T-helper 2 cell (primary cell): ENCODE measurements around the gene CLASP2.
A peak's percentile ranks its signal among the peaks of the same experiment; 100 is the strongest.
"Not testable (repeated sequence)": the region's sequence is repeated elsewhere in the genome, so short reads cannot be mapped to it uniquely, and the experiment has no call there.

Experiments
- DNase-seq, 5 experiments: peaks; one replicate each; pipeline versions ENCODE4 v3.0.0 to v3.0.0-alpha.2; 2012 to 2022
- total RNA-seq, 2 donors: gene quantifications; one replicate each; lab custom pipeline; 2026; lab: John Stamatoyannopoulos, UW

CLASP2 gene
- 77.9 to 81.4 reads per million in 2 donors for total RNA-seq

GRCh38 chr3:33717866-33718594, at the start of gene CLASP2:
Gene CLASP2, minus strand, starts transcription at chr3:33718254. Its CDS starts 252 bp downstream, at chr3:33718002.
- DNase-seq, result peak; percentile 64 to 92 (median 78)

GRCh38 chr3:33758864-33759263, 40.8 kb upstream of the CLASP2 start:
- no peak for DNase-seq

DNA sequence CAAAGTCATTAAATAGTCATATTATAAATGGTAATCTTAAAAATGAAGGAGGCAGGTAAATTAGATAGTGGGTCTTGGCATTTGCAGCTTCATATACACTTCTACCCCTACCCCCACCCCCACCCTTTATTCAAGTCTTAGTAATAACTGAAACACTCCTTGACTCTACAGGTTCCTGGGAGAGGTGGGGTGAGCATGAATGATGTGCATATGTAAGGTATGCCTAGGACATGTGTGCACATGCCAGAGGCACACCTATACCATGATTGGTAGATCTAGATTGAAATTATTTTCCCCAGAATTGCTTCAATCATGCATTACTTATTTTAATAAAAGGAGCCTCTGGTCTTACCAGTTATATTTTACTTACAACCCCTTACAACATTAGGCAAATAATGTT, 40.2 kb upstream of the CLASP2 start:
- DNase-seq, result no peak

GRCh38 chr3:33754391-33754790, 36.3 kb upstream of the CLASP2 start:
- not testable (repeated sequence) for DNase-seq

DNA sequence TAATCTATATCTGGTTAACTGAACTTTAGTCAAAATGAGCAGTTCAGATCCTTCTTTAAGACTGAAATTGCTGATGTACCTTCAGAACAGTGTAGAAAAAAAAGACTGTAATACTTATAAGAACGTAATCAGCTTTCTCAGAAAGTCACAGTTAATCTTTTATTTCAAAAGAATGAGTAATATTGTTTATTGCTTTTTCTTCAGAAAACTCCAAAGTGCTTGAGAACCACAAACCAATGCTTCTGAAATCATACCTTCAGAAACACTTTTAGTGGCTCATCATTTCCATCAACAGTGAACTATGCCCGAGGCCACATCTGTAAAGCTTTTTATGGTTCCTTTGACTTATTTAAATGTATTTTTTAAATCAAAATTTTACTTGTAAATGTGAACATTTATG, 33.3 kb upstream of the CLASP2 start:
- peak in 1 of 5 experiments; percentile 78 for DNase-seq

DNA sequence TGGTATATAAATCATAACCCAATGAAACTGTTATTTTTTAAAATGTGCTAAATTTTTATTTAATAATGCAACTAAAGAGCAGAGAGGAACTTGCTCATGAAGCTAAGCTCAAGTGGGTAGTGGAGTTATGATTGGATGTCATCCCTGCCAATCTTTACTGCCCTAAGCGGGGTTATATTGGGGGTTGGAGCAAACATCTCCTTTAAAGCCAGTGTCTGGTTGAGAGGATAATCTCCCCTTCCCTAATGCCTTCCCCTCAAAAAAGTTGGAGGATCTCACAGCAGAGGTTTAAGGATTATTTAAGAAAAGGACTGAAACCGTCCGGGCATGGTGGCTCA, 32.1 kb upstream of the CLASP2 start:
- DNase-seq, result peak in 1 of 5 experiments; percentile 57

GRCh38 chr3:33749546-33750210, 31.6 kb upstream of the CLASP2 start:
- peak in 1 of 5 experiments; percentile 39 for DNase-seq

DNA sequence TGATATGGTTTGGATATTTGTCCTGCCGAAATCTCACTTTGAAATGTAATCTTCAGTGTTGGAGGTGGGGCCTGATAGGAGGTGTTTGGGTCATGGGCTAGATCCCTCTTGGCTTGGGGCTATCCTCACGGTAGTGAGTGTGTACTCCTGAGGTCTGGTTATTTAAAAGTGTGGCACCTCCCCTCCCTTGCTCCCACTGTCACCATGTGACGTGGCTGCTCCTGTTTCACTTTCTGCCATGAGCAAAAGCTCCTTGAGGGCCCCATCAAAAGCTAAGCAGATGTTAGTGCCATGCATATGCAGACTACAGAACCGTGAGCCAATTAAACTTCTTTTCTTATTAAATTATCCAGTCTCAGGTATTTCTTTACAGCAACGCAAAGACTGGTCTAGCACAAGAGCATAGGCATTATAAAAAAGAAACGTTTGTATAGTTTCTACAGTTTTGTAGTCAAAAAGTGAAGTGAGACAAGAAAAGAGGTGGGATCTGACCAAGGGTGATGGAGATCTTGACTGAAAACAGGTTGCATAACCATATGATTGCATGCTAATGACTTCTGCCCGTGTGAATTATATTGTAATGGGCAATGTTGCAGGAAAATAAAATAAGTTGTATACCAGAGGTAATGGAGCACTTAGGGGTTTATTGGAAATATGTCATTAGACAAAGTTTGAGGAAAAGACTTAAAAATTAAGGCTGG, 28.5 kb upstream of the CLASP2 start:
- DNase-seq, result peak in 1 of 5 experiments; percentile 61

- no peak for DNase-seq
Observed at GRCh38 chr3:33737146-33737545, 19.1 kb upstream of the CLASP2 start.

GRCh38 chr3:33732394-33732793, 14.3 kb upstream of the CLASP2 start:
- no peak for DNase-seq

DNA sequence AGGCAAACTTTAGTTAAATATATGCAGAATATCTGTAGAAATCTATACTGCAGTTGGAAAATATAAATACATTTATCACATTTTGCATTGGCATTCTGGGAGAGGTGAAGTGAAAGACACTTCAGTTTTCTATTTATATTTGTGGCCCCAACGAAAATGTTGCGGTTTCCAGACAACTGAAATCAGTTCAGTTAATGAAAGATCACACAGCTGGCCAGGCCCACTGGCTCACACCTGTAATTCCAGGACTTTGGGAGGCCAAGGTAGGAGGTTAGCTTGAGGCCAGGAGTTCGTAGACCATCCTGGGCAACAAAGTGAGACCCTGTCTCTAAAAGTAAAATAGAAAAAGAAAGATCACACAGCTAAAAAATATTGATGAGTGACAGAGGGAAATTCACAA, 11.9 kb upstream of the CLASP2 start:
- no peak for DNase-seq

DNA sequence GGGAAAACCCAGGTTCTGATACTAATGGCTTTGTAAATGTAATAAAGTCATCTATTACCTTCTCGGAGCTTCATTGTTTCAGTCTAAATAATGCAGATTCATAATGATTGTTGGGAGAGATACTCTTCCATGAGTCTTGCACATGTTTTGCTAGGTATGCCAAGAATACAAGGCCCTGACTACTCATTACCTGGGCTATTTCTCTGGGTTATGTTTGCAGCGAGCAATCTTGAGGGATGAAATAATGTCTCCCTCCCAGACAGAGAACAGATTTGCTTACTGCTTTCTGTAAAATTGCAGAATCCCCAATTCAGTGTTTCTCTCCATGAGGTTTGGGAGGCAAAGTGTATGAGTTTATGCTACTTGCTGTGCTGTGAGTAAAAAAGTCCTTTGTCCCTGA, 6.2 kb upstream of the CLASP2 start:
- no peak for DNase-seq

- no peak for DNase-seq
Observed at GRCh38 chr3:33722626-33723370, 4.7 kb upstream of the CLASP2 start.

GRCh38 chr3:33722191-33722590, 4.1 kb upstream of the CLASP2 start:
- DNase-seq, result no peak

- no peak for DNase-seq
Observed at GRCh38 chr3:33718595-33718907, 497 bp upstream of the CLASP2 start.

DNA sequence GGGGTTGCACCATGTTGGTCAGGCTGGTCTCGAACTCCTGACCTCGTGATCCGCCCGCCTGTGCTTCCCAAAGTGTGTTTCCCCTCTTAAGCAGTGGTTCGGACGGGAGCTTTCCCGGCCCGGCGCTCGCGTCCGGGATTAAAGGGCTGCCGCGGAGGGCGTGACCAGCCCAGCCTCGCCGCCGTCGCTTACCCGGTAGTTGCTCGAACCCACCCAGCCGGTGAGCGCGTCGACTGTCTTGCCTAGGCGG, 513 bp downstream of the CLASP2 start:
- peak in 2 of 5 experiments; percentile 31 to 78 for DNase-seq

- DNase-seq, result no peak
Observed at GRCh38 chr3:33716227-33716626, 1.8 kb downstream of the CLASP2 start.

DNA sequence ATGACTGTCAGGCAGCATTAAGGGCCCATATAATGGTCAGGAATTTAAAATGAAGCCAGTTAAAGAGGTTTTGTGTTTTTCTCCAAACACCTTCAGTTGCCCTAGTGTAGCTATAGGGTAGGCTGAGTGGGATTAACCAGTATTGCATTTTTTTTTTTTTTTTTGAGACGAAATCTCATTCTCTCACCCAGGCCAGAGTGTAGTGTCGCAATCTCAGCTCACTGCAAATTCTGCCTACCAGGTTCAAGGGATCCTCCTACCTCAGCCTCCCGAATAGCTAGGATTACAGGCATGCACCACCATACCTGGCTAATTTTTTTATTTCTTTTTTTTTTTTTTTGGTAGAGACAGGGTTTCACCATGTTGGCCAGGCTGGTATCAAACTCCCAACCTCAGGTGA, 7.0 kb downstream of the CLASP2 start:
- no peak for DNase-seq

DNA sequence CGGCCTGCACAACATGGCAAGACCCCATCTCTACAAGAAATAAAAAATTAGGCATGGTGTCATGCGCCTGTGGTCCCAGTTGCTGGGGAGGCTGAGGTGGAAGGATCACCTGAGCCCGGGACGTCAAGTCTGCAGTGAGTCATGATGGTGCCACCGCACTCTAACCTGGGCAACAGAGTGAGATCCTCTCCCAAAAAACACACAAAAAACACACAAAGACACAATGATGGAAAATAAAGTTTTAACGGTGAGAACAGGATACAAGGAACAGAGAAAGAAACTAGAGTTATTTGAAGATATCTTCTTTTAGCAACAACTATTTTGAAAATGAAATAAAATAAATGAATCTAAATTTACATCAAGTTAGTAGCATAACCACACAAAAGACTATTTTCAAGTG, 12.0 kb downstream of the CLASP2 start:
- no peak for DNase-seq

- DNase-seq, result peak in 1 of 5 experiments; percentile 72
Observed at GRCh38 chr3:33704891-33705290, 13.2 kb downstream of the CLASP2 start.

DNA sequence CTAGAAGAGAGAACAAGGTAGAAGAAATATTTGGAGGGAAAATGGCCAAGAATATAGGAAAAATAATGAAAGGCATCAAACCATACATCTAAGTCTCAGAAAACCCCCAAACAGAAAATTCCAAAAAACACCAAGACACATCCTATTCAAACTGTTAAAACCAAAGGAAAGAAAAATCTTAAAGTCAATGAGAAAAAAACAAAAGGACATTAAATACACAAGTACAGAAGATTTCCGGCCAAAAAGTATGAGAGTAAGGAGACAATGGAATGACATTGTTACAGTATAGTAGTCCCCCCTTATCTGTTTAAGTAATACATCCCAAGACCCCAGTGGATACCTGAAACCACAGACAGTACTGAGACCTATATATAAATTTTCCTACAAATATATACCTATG, 18.8 kb downstream of the CLASP2 start:
- no peak for DNase-seq

DNA sequence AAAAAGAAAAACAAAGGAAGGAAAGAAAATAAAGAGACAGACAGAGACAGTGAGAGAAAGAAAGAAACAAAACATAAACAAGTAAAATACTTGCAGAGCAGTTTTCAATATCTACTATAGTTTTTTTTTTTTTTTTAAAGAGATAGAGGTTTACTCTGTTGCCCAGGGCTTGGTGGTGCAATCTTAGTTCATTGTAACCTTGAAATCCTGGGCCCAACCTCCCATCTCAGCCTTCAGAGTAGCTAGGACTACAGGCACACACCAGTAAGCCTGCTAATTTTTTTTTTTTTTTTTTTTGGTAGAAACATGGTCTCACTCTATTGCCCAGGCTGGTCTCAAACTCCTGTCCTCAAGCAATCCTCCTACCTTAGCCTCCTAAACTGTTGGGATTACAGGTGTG, 23.1 kb downstream of the CLASP2 start:
- DNase-seq, result no peak

DNA sequence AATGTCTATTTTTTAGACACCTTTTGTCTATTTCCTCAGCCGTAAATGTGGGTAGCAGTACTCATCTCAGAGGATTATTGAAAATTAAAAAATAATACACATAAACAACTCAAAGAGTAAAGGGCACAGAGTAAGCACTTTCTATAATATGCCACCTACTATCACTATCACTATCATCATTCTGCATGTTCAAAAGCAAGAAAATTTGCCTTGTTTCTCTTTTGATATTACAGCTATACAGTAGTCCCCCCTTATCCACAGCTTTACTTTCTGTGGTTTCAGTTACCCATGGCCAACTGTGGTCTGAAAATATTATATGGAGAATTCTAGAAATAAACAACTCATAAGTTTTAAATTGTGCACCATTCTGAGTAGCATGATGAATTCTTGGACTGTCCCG, 27.7 kb downstream of the CLASP2 start:
- DNase-seq, result peak in 1 of 5 experiments; percentile 43
